ENCODE results near the gene METAP1. TPM values are rescaled to one million over a fixed set of nuclear protein-coding genes. Genes with fewer than 3 reads are reported as not detected.

Gene METAP1
- total RNA-seq, 1 experiment from 2014 or later: 63.5 TPM

- H2BK12ac ChIP-seq (ENCODE audit: insufficient read length, low read depth, low read length): no peak overlapping the region
- WGBS (ENCODE audit: extremely low coverage, insufficient read length, low lambda C conversion rate): no CpG with 5 or more reads among the region's 39 CpGs
- no peak overlapping the region for H3K14ac ChIP-seq (ENCODE audit: insufficient read depth, low read length)
- no peak overlapping the region for H2BK120ac ChIP-seq (ENCODE audit: low read depth, low read length, poor library complexity, severe bottlenecking)
- no peak overlapping the region for H3T11ph ChIP-seq (ENCODE audit: low read length)
- no peak overlapping the region for H2BK15ac ChIP-seq (ENCODE audit: low read depth, low read length)
- no peaks in the 10 kb centered on the region for H3K79me1 ChIP-seq (ENCODE audit: insufficient read depth, low read depth, low read length, poor library complexity, severe bottlenecking)
- H3K9ac ChIP-seq (ENCODE audit: extremely low read depth, insufficient read length, low read length): no peak overlapping the region
- H3K23ac ChIP-seq (ENCODE audit: insufficient read length, low read depth, low read length): no peak overlapping the region
- H3K79me2 ChIP-seq (ENCODE audit: insufficient read depth, low read length): peaks cover 18% of the 10 kb centered on the region
- H3K4ac ChIP-seq (ENCODE audit: low read depth, low read length): no peak overlapping the region
- no peak overlapping the region for H2BK5ac ChIP-seq (ENCODE audit: insufficient read length, low read length)
- H3K27me3 ChIP-seq (ENCODE audit: insufficient read depth, low read length): no peaks in the 10 kb centered on the region
- no peak overlapping the region for H2AK5ac ChIP-seq (ENCODE audit: insufficient read length, low read length)
- H3K4me1 Mint-ChIP-seq: peaks cover 23% of the 10 kb centered on the region in 2 experiments
- no peaks in the 10 kb centered on the region; the same call in 1 of the 2 replicates for H3K4me1 ChIP-seq (ENCODE audit: insufficient read depth, low read length)
- no peak overlapping the region for H3K27ac ChIP-seq (ENCODE audit: insufficient read length, low read depth, low read length)
- no peak overlapping the region for H2AFZ ChIP-seq (ENCODE audit: low read length)
- no peak overlapping the region for H3K18ac ChIP-seq (ENCODE audit: insufficient read length, low read depth, low read length)
- H3K27ac Mint-ChIP-seq: no peak overlapping the region
- no peaks in the 10 kb centered on the region for H4K20me1 ChIP-seq (ENCODE audit: control insufficient read depth, insufficient read depth, insufficient read length)
- no peak for DNase-seq
- H2BK20ac ChIP-seq (ENCODE audit: low read depth, low read length, poor library complexity, severe bottlenecking): no peak overlapping the region
- no peak overlapping the region for H4K91ac ChIP-seq (ENCODE audit: insufficient read length, low read depth, low read length)
- H4K8ac ChIP-seq (replicated peaks; ENCODE audit: insufficient read length, low read depth, low read length): no peak overlapping the region
- TF ChIP-seq CTCF (conservative IDR thresholded peaks at IDR 0.05): no peak
- no peaks in the 10 kb centered on the region for H3K9me3 ChIP-seq (ENCODE audit: control insufficient read depth, low read depth, low read length)
- no peak overlapping the region for H4K5ac ChIP-seq (ENCODE audit: insufficient read length, low read depth, low read length)
- no peak overlapping the region for H3K4me3 Mint-ChIP-seq
- no peak overlapping the region for H3K56ac ChIP-seq (ENCODE audit: insufficient read length, low read depth, low read length)
- H3K36me3 Mint-ChIP-seq (ENCODE audit: insufficient read depth in 1 of 3, low read depth in 3 of 3): peaks cover 0 to 1% (median 0%) of the 10 kb centered on the region in 3 experiments; a peak in 2 of 7 replicates
- H3K23me2 ChIP-seq (ENCODE audit: insufficient read length, low read depth, low read length, poor library complexity, severe bottlenecking): peaks cover 6% of the 10 kb centered on the region
- no peak overlapping the region for H3K4me2 ChIP-seq (ENCODE audit: insufficient read depth, insufficient read length, low read length)
- peaks cover 2 to 3% of the 10 kb centered on the region in 2 experiments; a peak in 3 of 5 replicates for H3K9me3 Mint-ChIP-seq
- H3K27me3 Mint-ChIP-seq (ENCODE audit: low read depth): no peaks in the 10 kb centered on the region; the same call in 1 of the 2 replicates
Observed at GRCh38 chr4:98993419-98994071, 2.0 kb upstream of the METAP1 start.
